ENCODE results near the gene ATG10.
A peak's percentile ranks its signal among the peaks of the same experiment; 100 is the strongest.
"Not testable (repeated sequence)": the region's sequence is repeated elsewhere in the genome, so short reads cannot be mapped to it uniquely, and the experiment has no call there.

The ATG10 gene

GRCh38 chr5:82244854-82245635, 273.2 kb downstream of the ATG10 start:
- DNase-seq: no peak

- no peak for DNase-seq
These were observed 275.2 kb downstream of the ATG10 start for GRCh38 chr5:82246960-82247574.

GRCh38 chr5:82252744-82253143, 280.9 kb downstream of the ATG10 start:
- DNase-seq: no peak

GRCh38 chr5:82255844-82256243, 284.0 kb downstream of the ATG10 start:
- no peak for DNase-seq

GRCh38 chr5:82257247-82257646, 285.4 kb downstream of the ATG10 start:
- no peak for DNase-seq

GRCh38 chr5:82257729-82258128, 285.9 kb downstream of the ATG10 start:
- DNase-seq: no peak

GRCh38 chr5:82259172-82259800, 287.5 kb downstream of the ATG10 start:
- no peak for DNase-seq

GRCh38 chr5:82265047-82265446, 293.2 kb downstream of the ATG10 start:
- no peak for DNase-seq

- DNase-seq: not testable (repeated sequence)
These were observed 295.6 kb downstream of the ATG10 start for GRCh38 chr5:82267297-82267933.

- DNase-seq: not testable (repeated sequence)
These were observed 297.5 kb downstream of the ATG10 start for GRCh38 chr5:82269363-82269762.

GRCh38 chr5:82272571-82273356, 300.9 kb downstream of the ATG10 start:
- not testable (repeated sequence) for DNase-seq

GRCh38 chr5:82273426-82273825, 301.6 kb downstream of the ATG10 start:
- DNase-seq: not testable (repeated sequence)

- no peak for DNase-seq
These were observed 302.8 kb downstream of the ATG10 start for GRCh38 chr5:82274343-82275211.

GRCh38 chr5:82275216-82275664, 303.4 kb downstream of the ATG10 start:
- no peak for DNase-seq

GRCh38 chr5:82276800-82277612, 305.2 kb downstream of the ATG10 start:
- DNase-seq: no peak

GRCh38 chr5:82277613-82277986, 305.8 kb downstream of the ATG10 start:
- no peak for DNase-seq

- peak; percentile 82 to 87 for DNase-seq
These were observed 306.3 kb downstream of the ATG10 start, which contains the start of gene RPS23 for GRCh38 chr5:82277987-82278710. Gene RPS23, minus strand, starts transcription at chr5:82278354. Its CDS starts 31 bp downstream, at chr5:82278323.

- no peak for DNase-seq
These were observed 307.0 kb downstream of the ATG10 start for GRCh38 chr5:82278711-82279370.

GRCh38 chr5:82283893-82284292, 312.1 kb downstream of the ATG10 start:
- no peak for DNase-seq
